HepG2 (cell line): ENCODE measurements around the gene ALG9. TPM values are rescaled to one million over a fixed set of nuclear protein-coding genes. Genes with fewer than 3 reads are reported as not detected.

Experiments used
- ATAC-seq: fragments of 200-7000 bp; cut with Tn5 transposase; 3 replicates; pipeline ENCODE4 v1.9.1; 2020; ENCODE audit warnings: mild to moderate bottlenecking, moderate library complexity
- BruUV-seq: library from RNA; stranded (reverse); fragments of 400-500 nt; replicated peaks from 2 replicates; lab custom pipeline; 2021; lab: Mats Ljungman, UMichigan
- CTCF ChIA-PET: fragments of 300-600 bp; formaldehyde crosslinking; extraction: SDS; loops from one replicate; lab custom pipeline; 2021; ENCODE audit warnings: low total read pairs, inconsistent platforms, low intra/inter-chr PET ratio; lab: Yijun Ruan, JAX
- POLR2A ChIA-PET: fragments of 350-600 bp; sonication (Branson Sonifier 250); formaldehyde crosslinking; loops from one replicate; lab custom pipeline; 2020; ENCODE audit warnings: antibody characterized with exemption, inconsistent platforms; lab: Yijun Ruan, JAX
- DNase-seq: peaks from one replicate; pipeline ENCODE4 v3.0.0-alpha.2; 2015; ENCODE audit warnings: low spot score
- FAIRE-seq: peaks from 3 replicates; lab custom pipeline; 2011; peaks lifted over from hg19 to GRCh38; lab: Jason Lieb, UNC
- H2AFZ ChIP-seq: one replicate; pipeline ENCODE4 v1.6.1; 2011; ENCODE audit warnings: low read length, inconsistent platforms
- H3K27ac ChIP-seq: fragments of 300-600 bp; 3 replicates; pipeline ENCODE4 v1.8.0; 2011; ENCODE audit warnings: mixed run types, mild to moderate bottlenecking, mixed read lengths, low read length, inconsistent platforms; ENCODE audit not compliant: insufficient read depth; ENCODE audit errors: extremely low read length
- H3K27me3 ChIP-seq, 2 experiments: fragments of 200-600 bp in 1 of 2; 2 replicates in 1 of 2; 3 replicates in 1 of 2; pipeline versions ENCODE4 v1.6.0 to v1.8.0; 2011; ENCODE audit warnings: low read length in 2 of 2, mild to moderate bottlenecking in 2 of 2, moderate library complexity in 2 of 2, inconsistent platforms in 1 of 2; ENCODE audit not compliant: insufficient read depth in 2 of 2, control insufficient read depth in 1 of 2
- H3K36me3 ChIP-seq, 2 experiments: fragments of 200-600 bp in 1 of 2; replicated peaks in 1 of 2; 2 replicates in 1 of 2; 3 replicates in 1 of 2; pipeline versions ENCODE4 v1.5.1 to v1.8.0; 2011; ENCODE audit warnings: low read length in 2 of 2, inconsistent platforms in 1 of 2; ENCODE audit not compliant: insufficient read depth in 2 of 2, control insufficient read depth in 1 of 2
- H3K4me1 ChIP-seq: 2 replicates; pipeline ENCODE4 v1.5.1; 2012; ENCODE audit warnings: low read length, inconsistent platforms; ENCODE audit not compliant: insufficient read depth
- H3K4me2 ChIP-seq: 2 replicates; pipeline ENCODE4 v1.6.0; 2011; ENCODE audit warnings: low read depth, low read length, inconsistent platforms
- H3K4me3 ChIP-seq, 3 experiments: fragments of 200-600 bp in 1 of 3; sonication (generic), shearing (Covaris generic) in 1 of 3; replicated peaks in 1 of 3; 2 replicates each; pipeline ENCODE4 v1.5.1; 2011 to 2016; ENCODE audit warnings: low read length in 3 of 3, inconsistent platforms in 2 of 3, low read depth in 2 of 3, mild to moderate bottlenecking in 2 of 3, control low read depth in 1 of 3, mixed read lengths in 1 of 3; ENCODE audit not compliant: insufficient read depth in 1 of 3
- H3K79me2 ChIP-seq: one replicate; pipeline ENCODE4 v1.6.1; 2011; ENCODE audit warnings: low read length, inconsistent platforms; ENCODE audit not compliant: insufficient read depth
- H3K9ac ChIP-seq: 2 replicates; pipeline ENCODE4 v1.6.0; 2011; ENCODE audit warnings: mild to moderate bottlenecking, low read depth, low read length, inconsistent platforms; ENCODE audit not compliant: insufficient read depth
- H3K9me3 ChIP-seq: 2 replicates; pipeline ENCODE4 v1.5.1; 2012; ENCODE audit warnings: mild to moderate bottlenecking, low read length
- H4K20me1 ChIP-seq: 2 replicates; pipeline ENCODE4 v1.6.0; 2011; ENCODE audit warnings: inconsistent platforms, mild to moderate bottlenecking, low read length, moderate library complexity; ENCODE audit not compliant: insufficient read depth
- CERS6 ChIP-seq: sonication (generic); formaldehyde crosslinking; IDR thresholded peaks from 2 replicates; pipeline ENCODE4 v1.5.0; 2020; ENCODE audit warnings: missing genetic modification reagents
- MYC ChIP-seq: sonication (generic); formaldehyde crosslinking; IDR thresholded peaks from 2 replicates; pipeline ENCODE4 v1.9.0; 2021; ENCODE audit warnings: missing genetic modification reagents, borderline replicate concordance
- ZNF142 ChIP-seq: sonication (generic); formaldehyde crosslinking; IDR thresholded peaks from 2 replicates; pipeline ENCODE4 v1.4.0; 2020; ENCODE audit warnings: missing genetic modification reagents
- ZNF276 ChIP-seq: sonication (generic); formaldehyde crosslinking; IDR thresholded peaks from 2 replicates; pipeline ENCODE4 v1.4.0; 2020; ENCODE audit warnings: mild to moderate bottlenecking, low read depth, missing genetic modification reagents
- ZNF343 ChIP-seq: sonication (generic); formaldehyde crosslinking; IDR thresholded peaks from 2 replicates; pipeline ENCODE4 v1.4.0; 2020; ENCODE audit warnings: mild to moderate bottlenecking, missing genetic modification reagents
- ZNF720 ChIP-seq: sonication (generic); formaldehyde crosslinking; IDR thresholded peaks from 2 replicates; pipeline ENCODE4 v1.4.0; 2020; ENCODE audit warnings: missing genetic modification reagents
- ZNF883 ChIP-seq: sonication (generic); formaldehyde crosslinking; IDR thresholded peaks from 2 replicates; pipeline ENCODE4 v1.5.1; 2020; ENCODE audit warnings: mild to moderate bottlenecking, missing genetic modification reagents; ENCODE audit errors: not compliant biosample characterization
- ZNF891 ChIP-seq: sonication (generic); formaldehyde crosslinking; IDR thresholded peaks from 2 replicates; pipeline ENCODE4 v1.5.0; 2020; ENCODE audit warnings: mild to moderate bottlenecking, missing genetic modification reagents
- WGBS: methylation state at CpG from one replicate; pipeline ENCODE4 v1.1.6; 2017; ENCODE audit warnings: low lambda C conversion rate; 5-methylcytosine and 5-hydroxymethylcytosine counted together
- in situ Hi-C: cut with HindIII; loops from 2 replicates; pipeline ENCODE4 v1.10.0; 2017; ENCODE audit warnings: low pct_unique_long_range_greater_than_20kb; ENCODE audit not compliant: extremely low pct_ligation_motif_present
- intact Hi-C: fragments of 100-400 bp; cut with micrococcal nuclease; formaldehyde crosslinking; loops from one replicate; pipeline ENCODE4 v1.10.0; 2022; ENCODE audit not compliant: unreplicated experiment
- polyA plus RNA-seq, 8 experiments: library from polyadenylated mRNA; depleted of rRNA in 3 of 8; stranded (reverse) in 7 of 8; unstranded in 1 of 8; fragments of >200 nt; fragmentation: Illumina TruSeq in 4 of 8; extraction: Trizol in 4 of 8; gene quantifications; 2 replicates each; pipeline versions ENCODE4 v1.2.1 to v1.2.3, GENCODE V29; 2011 to 2016; ENCODE audit warnings: low read depth in 4 of 8, missing spikeins in 1 of 8, mixed read lengths in 1 of 8; ENCODE audit not compliant: insufficient read depth in 1 of 8
- total RNA-seq, 5 experiments: library from RNA; depleted of rRNA; stranded (reverse); fragments of >200 nt; fragmentation: Illumina TruSeq; extraction: Trizol; gene quantifications; 2 replicates each; pipeline ENCODE4 v1.2.3, GENCODE V29; 2016; ENCODE audit warnings: low read depth in 1 of 5

Gene ALG9
- total and polyA plus RNA-seq, 2 of the 13 experiments (the other 11 are each of a cell fraction or from before 2014, with no cell fraction given) = 39.4 to 40.6 TPM

GRCh38 chr11:111826322-111826950 is 44.9 kb downstream of the ALG9 start:
- intact Hi-C loops (no loop called here), in situ Hi-C loops (no loop called here)
- Histone ChIP-seq H3K79me2 (no peaks in the 10 kb centered on the region), H3K9me3 (no peaks in the 10 kb centered on the region), H3K9ac (no peak overlapping the region), H3K36me3 (peaks cover 2% of the 10 kb centered on the region in 2 experiments; a peak in 3 of 5 replicates), H3K27me3 (no peaks in the 10 kb centered on the region), H4K20me1 (no peaks in the 10 kb centered on the region), H3K4me2 (no peak overlapping the region)
- POLR2A ChIA-PET = no interaction called here
- no peak for FAIRE-seq
- 100% methylated on average over 2 of the region's 2 CpGs for WGBS
- DNase-seq = no peak
- no TSS peak for BruUV-seq
- CTCF ChIA-PET = no interaction called here
- no peak for TF ChIP-seq ZNF343 (CRISPR knock-in tag)
- no peak for TF ChIP-seq ZNF142 (CRISPR knock-in tag)
- TF ChIP-seq ZNF276 = no peak
- TF ChIP-seq ZNF891 (CRISPR knock-in tag) = no peak
- no peak for TF ChIP-seq CERS6 (CRISPR knock-in tag)
- no peak for TF ChIP-seq MYC (CRISPR knock-in tag)
- TF ChIP-seq ZNF883 (CRISPR knock-in tag) = no peak
- no peak for TF ChIP-seq ZNF720
- TF ChIP-seq, all 625 proteins: peak for 0
- Histone ChIP-seq H2AFZ (no peak overlapping the region), H3K4me1 (no peaks in the 10 kb centered on the region), H3K4me3 (no peak overlapping the region), H3K27ac (no peak overlapping the region)
- no peak for ATAC-seq
